NB4 (cell line): ENCODE data around the gene TNFSF13B.

Experiments
- CTCF ChIP-seq: IDR thresholded peaks from one replicate; pipeline ENCODE4 v1.5.1; 2012; ENCODE audit warnings: low read depth, low read length
- MAX ChIP-seq: IDR thresholded peaks from 2 replicates; pipeline ENCODE4 v1.6.1; 2011; ENCODE audit warnings: low read depth, low read length
- MYC ChIP-seq: IDR thresholded peaks from 2 replicates; pipeline ENCODE4 v1.6.1; 2011; ENCODE audit warnings: low read depth, low read length
- POLR2A ChIP-seq: IDR thresholded peaks from 2 replicates; pipeline ENCODE4 v1.6.1; 2011; ENCODE audit warnings: mild to moderate bottlenecking; ENCODE audit not compliant: insufficient read length; ENCODE audit errors: extremely low read depth

- TF ChIP-seq CTCF, result no peak
- no peak for TF ChIP-seq POLR2A
- TF ChIP-seq MYC, result no peak; the same call in 1 of the 2 replicates
- no peak for TF ChIP-seq MAX
These were observed 924 bp downstream of the TNFSF13B start for GRCh38 chr13:108270442-108270841.
